ENCODE results near the gene ENDOV.
A peak's percentile ranks its signal among the peaks of the same experiment; 100 is the strongest.

Gene ENDOV

DNA sequence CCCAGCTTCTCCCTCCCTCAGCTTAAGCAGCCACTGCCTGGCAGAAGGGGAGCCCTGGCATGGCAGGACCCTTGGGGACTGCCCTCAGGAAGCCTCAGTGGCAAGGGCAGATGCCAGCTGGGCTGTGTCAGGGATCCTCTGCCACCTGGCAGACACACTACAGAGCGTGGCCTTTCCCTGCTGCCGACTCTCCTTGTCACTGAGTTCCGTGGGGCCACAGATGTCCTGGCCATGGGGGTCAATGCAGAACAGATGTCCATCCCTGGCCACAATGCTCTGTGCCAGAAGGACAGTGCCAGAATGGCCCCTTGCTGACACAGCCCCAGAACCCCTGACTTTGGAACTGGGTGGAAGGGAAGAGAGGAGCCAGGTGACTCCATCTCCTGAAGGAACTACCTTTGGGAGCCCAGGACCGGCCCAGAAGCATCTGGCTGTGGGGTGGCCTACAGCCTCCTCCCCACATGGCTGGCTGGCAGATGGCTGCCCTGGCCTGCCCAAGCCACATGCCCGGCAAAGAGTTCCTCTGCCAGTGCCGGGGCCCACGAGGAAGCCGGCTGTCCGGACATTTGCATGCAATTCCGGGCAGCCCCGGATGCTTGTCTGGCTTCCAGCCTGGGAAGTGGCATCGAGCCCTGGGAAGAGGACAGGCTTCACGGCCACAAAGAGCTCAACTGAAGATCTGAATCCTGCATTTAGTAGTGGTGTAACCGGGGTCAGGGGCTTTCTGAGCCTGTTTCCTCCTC is 37.4 kb downstream of the ENDOV start:
- no peaks in the 10 kb centered on the region for H3K36me3 ChIP-seq
- no peaks in the 10 kb centered on the region for H3K9me3 ChIP-seq (ENCODE audit: severe bottlenecking)
- H3K27ac ChIP-seq: peak overlapping the region; percentile 25
- TF ChIP-seq, protein P1, sequence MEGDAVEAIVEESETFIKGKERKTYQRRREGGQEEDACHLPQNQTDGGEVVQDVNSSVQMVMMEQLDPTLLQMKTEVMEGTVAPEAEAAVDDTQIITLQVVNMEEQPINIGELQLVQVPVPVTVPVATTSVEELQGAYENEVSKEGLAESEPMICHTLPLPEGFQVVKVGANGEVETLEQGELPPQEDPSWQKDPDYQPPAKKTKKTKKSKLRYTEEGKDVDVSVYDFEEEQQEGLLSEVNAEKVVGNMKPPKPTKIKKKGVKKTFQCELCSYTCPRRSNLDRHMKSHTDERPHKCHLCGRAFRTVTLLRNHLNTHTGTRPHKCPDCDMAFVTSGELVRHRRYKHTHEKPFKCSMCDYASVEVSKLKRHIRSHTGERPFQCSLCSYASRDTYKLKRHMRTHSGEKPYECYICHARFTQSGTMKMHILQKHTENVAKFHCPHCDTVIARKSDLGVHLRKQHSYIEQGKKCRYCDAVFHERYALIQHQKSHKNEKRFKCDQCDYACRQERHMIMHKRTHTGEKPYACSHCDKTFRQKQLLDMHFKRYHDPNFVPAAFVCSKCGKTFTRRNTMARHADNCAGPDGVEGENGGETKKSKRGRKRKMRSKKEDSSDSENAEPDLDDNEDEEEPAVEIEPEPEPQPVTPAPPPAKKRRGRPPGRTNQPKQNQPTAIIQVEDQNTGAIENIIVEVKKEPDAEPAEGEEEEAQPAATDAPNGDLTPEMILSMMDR (IDR thresholded peaks at IDR 0.05; ENCODE audit: low read depth, low read length): no peak
- H3K4me3 ChIP-seq (ENCODE audit: low read depth, low read length): no peak overlapping the region
- DNase-seq: no peak
- H3K27me3 ChIP-seq (ENCODE audit: insufficient read depth, low read depth, severe bottlenecking): no peaks in the 10 kb centered on the region

DNA sequence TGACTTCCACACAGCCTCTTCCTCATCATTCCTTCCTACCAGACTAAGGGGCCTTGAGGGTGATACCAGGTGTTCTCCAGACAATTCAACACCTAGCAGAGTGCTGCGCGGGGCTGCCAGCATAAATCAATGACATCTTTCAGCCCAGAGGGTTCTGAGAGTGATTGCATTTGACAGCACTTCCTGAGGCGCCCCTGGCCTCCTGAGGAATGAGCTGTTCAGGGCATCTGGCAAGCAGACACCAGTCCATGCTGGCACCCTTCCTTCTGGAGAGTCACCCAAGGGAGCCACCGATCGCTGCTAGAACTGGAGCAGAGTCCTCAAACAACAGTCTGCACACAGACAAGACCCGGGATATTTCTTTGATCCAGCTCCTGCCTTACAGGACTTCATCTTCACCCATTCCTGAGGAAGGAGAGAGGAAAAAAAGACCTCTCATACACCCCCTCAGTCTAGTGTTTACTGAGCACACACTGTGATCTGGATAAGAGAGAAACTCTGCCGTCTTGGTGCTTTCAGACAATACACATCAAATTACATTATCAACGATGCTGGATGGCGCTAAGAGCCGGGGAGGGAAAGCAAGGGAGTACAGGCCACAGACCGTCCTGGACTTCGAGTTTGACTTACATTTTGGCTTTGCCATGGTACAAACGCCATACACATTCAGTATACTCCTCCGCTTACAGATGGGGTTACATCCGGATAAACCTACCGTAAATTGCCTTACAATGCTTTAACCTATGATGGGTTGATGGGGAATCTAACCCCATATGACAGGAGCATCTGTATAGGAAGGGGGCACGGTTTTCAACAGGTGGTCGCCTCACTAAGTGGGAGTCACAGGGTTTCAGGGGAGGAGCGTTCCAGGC is 38.4 kb downstream of the ENDOV start:
- TF ChIP-seq, protein P1 (IDR thresholded peaks at IDR 0.05; ENCODE audit: low read depth, low read length): no peak
- no peaks in the 10 kb centered on the region for H3K9me3 ChIP-seq (ENCODE audit: severe bottlenecking)
- no peaks in the 10 kb centered on the region for H3K27me3 ChIP-seq (ENCODE audit: insufficient read depth, low read depth, severe bottlenecking)
- DNase-seq: no peak
- no peaks in the 10 kb centered on the region for H3K36me3 ChIP-seq
- peak overlapping the region; percentile 25 for H3K27ac ChIP-seq
- no peak overlapping the region; the same call in 1 of the 2 replicates for H3K4me3 ChIP-seq (ENCODE audit: low read depth, low read length)

DNA sequence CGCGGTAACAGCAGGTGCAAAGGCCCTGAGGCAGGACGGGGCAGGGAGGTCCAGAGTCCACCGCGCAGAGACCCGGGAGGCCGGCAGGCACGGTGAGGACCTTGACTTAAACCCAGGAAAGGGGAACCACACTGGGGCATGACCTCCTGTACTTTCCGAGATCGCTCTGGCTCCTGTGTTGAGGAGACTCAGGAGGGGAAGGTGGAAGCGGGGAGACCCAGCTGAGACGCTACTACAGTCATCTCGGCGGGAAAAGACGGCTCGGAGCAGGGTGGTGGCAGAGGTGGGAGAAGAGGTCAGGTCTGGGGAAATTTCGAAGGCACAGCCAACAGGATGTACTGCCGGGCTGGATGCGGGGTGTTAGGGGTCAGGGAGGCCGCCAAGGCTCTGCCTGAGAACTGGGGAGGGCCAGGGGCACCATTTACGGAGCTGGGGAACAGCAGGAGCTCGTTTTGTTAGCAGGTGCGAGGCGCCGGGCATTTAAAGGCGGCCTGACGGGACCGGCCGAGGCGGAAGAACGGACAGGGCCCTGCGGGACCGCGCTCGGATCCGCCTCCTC is 39.1 kb downstream of the ENDOV start:
- H3K27ac ChIP-seq: peak overlapping the region; percentile 96
- H3K9me3 ChIP-seq (ENCODE audit: severe bottlenecking): no peaks in the 10 kb centered on the region
- H3K36me3 ChIP-seq: no peaks in the 10 kb centered on the region
- TF ChIP-seq, protein P1 (IDR thresholded peaks at IDR 0.05; ENCODE audit: low read depth, low read length): no peak
- DNase-seq: no peak
- H3K27me3 ChIP-seq (ENCODE audit: insufficient read depth, low read depth, severe bottlenecking): no peaks in the 10 kb centered on the region
- peak overlapping the region; percentile 70 for H3K4me3 ChIP-seq (ENCODE audit: low read depth, low read length)

DNA sequence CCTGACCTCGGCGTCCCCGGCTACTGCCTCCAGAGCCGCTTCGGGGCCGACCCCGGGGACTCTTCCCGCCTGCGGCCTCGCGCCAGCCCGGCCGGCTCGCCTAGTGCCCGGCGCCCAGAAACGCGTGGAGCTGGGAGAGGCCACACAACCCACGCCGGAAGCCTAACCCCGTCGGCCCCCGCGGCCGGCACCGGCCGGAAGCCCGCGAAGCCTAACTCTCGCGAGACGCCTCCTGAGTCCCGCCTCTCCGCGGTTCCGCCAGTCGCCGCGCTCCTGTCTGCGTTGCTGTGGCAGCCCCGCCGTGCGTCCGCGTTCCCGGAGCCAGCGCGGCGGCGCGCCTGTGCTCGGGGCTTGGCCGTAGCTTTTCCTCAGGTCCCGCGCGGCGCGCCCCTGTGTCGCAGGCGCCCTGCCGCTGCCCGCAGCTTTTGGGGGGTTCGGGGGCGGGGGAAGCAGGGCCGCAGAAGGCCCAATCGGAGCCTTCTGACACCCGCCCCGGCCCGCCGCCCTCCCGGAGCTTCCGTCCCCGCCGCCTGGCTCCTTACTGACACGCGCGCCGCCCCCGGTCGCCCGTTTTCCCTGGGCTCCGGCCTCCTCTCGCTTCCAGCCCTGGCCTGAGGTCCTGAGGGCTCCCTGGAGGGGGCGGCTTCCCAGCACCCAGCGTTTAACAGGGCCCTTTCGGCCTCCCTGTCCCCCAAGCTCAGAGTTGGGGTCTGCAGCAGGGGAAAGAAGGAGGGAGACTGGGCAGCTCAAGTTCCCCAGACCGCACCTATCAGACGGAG is 39.8 kb downstream of the ENDOV start:
- DNase-seq: peak; percentile 99
- TF ChIP-seq, protein P1 (IDR thresholded peaks at IDR 0.05; ENCODE audit: low read depth, low read length): no peak
- H3K9me3 ChIP-seq (ENCODE audit: severe bottlenecking): no peaks in the 10 kb centered on the region
- no peaks in the 10 kb centered on the region for H3K27me3 ChIP-seq (ENCODE audit: insufficient read depth, low read depth, severe bottlenecking)
- no peaks in the 10 kb centered on the region for H3K36me3 ChIP-seq
- H3K27ac ChIP-seq: peak overlapping the region; percentile 96
- H3K4me3 ChIP-seq (ENCODE audit: low read depth, low read length): peak overlapping the region; percentile 70

DNA sequence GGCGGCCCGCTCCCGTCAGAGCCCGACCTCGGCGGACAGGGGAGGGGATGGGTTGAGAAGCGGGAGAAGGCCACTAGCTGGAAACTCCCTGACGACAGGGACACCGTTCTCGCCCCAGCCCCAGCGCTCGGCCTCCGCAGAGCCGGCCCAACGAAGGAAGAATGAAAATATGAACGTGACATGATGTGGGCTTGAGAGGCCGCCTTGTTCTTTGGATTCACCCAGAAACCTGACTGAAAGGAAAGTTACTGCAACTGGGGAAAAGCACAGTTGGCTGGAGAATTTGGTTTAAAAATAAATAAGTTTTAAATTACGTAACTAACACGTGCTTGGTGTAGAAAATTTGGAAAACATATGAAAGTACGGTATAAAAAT is 40.4 kb downstream of the ENDOV start:
- no peaks in the 10 kb centered on the region for H3K9me3 ChIP-seq (ENCODE audit: severe bottlenecking)
- no peak for DNase-seq
- TF ChIP-seq, protein P1 (IDR thresholded peaks at IDR 0.05; ENCODE audit: low read depth, low read length): no peak

More for the DNA sequence above, 40.4 kb downstream of the ENDOV start:
- H3K27me3 ChIP-seq (ENCODE audit: insufficient read depth, low read depth, severe bottlenecking): no peaks in the 10 kb centered on the region
- no peaks in the 10 kb centered on the region for H3K36me3 ChIP-seq
- H3K27ac ChIP-seq: peak overlapping the region; percentile 96
- peak overlapping the region; percentile 70 for H3K4me3 ChIP-seq (ENCODE audit: low read depth, low read length)
